ENCODE measurements around the gene HMG20B.

The HMG20B gene

DNA sequence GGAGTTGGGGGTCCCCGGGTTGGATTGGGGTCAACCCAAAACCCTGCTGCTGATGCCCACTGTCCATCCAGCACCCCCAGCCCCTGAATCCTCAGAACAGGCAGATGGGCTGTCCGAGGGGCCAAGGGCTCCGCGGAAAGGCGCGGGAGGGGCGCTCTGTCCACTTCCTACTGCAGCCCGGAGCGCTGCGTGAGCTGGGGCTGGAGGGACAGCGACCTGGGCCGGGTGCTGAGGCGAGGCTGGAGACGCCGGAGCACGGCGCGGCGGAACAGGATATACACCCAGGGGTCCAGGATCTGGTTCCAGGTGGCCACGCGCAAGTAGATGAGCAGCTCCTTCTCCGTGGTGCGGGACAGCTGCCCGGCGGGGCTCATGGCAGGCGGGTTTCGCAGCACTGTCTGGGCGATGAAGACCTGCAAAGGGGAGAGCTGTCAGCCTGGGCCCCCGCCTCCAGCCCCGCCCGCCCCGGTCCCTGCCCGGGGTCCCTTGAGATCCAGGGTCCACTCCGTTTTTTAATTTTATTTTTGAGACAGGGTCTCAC, 22.8 kb downstream of the HMG20B start:
- H3K4me3 ChIP-seq (ENCODE audit: low read depth, low read length) = no peak overlapping the region
- TF ChIP-seq, protein P1, sequence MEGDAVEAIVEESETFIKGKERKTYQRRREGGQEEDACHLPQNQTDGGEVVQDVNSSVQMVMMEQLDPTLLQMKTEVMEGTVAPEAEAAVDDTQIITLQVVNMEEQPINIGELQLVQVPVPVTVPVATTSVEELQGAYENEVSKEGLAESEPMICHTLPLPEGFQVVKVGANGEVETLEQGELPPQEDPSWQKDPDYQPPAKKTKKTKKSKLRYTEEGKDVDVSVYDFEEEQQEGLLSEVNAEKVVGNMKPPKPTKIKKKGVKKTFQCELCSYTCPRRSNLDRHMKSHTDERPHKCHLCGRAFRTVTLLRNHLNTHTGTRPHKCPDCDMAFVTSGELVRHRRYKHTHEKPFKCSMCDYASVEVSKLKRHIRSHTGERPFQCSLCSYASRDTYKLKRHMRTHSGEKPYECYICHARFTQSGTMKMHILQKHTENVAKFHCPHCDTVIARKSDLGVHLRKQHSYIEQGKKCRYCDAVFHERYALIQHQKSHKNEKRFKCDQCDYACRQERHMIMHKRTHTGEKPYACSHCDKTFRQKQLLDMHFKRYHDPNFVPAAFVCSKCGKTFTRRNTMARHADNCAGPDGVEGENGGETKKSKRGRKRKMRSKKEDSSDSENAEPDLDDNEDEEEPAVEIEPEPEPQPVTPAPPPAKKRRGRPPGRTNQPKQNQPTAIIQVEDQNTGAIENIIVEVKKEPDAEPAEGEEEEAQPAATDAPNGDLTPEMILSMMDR (IDR thresholded peaks at IDR 0.05; ENCODE audit: borderline replicate concordance, insufficient read depth, low read depth, low read length) = no peak

DNA sequence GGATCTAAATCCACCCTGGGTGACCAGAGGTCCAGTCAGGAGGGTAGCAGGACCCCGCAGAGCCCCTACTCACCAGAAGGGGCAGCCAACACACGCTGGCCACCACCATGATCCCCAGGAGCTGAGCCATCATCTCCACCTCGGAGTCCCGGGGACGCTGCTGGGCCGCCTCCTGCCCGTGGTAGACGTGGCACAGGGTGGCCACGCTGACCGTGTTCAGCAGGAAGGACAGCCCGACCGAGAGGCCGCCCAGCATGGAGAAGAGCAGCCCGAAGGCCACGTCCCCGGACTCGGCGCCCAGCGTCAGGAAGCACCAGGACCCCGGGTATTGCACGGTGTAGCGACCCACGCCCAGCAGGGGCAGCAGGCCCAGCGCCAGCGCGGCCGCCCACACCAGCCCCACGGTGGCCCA, 27.0 kb downstream of the HMG20B start:
- no peak overlapping the region for H3K4me3 ChIP-seq (ENCODE audit: low read depth, low read length)
- TF ChIP-seq, protein P1 (IDR thresholded peaks at IDR 0.05; ENCODE audit: borderline replicate concordance, insufficient read depth, low read depth, low read length) = no peak

DNA sequence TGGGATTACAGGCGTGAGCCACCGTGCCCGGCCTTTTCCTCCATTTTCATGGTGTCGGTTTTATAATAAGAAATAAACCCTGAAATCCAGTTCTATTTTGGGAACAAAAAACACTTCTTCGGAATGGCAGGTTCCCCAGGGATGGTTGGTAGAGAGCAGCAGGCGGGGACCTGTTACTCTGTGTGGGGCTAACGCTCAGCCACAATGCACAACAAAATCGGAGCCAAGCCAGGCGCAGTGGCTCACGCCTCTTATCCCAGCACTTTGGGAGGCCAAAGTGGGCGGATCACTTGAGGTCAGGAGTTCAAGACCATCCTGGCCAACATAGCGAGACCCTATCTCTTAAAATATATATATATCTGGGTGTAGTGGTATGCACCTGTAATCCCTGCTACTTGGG, 28.3 kb downstream of the HMG20B start:
- TF ChIP-seq, protein P1 (IDR thresholded peaks at IDR 0.05; ENCODE audit: borderline replicate concordance, insufficient read depth, low read depth, low read length) = no peak
- no peak overlapping the region for H3K4me3 ChIP-seq (ENCODE audit: low read depth, low read length)

DNA sequence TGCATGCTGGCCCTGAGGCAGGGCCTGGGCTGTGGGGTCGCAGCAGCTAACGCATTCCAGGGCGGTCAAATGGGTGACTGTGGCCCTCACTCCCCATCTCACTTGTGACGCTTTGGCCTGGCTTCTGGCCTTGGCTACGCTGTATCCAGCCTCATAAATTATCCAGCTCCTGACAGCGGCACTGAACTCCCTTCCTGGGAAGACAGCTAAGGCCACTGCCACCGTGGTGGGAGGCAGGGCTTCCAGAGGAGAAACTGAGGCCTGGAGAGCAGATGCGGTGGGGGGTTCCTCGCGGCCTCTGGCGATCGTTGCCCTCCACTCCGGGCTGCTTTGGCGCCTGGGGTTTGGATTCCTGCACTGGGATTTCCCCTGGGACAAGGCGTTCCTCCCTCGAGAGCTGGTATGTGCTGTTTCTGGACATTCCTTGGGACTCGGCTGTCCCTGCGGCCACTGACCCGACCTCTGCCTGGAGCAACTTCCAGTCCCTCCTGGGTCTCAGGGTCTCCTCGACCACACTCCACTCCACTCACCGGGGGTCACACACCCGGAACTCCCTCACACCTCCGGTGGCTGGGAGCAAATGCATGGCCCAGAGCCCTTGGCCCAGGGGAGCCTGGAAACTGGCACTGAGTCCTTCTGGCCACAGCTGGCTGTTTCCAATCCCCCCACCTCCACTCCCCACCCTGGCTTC, 30.5 kb downstream of the HMG20B start:
- TF ChIP-seq, protein P1 (IDR thresholded peaks at IDR 0.05; ENCODE audit: borderline replicate concordance, insufficient read depth, low read depth, low read length) = no peak
- no peak overlapping the region for H3K4me3 ChIP-seq (ENCODE audit: low read depth, low read length)

DNA sequence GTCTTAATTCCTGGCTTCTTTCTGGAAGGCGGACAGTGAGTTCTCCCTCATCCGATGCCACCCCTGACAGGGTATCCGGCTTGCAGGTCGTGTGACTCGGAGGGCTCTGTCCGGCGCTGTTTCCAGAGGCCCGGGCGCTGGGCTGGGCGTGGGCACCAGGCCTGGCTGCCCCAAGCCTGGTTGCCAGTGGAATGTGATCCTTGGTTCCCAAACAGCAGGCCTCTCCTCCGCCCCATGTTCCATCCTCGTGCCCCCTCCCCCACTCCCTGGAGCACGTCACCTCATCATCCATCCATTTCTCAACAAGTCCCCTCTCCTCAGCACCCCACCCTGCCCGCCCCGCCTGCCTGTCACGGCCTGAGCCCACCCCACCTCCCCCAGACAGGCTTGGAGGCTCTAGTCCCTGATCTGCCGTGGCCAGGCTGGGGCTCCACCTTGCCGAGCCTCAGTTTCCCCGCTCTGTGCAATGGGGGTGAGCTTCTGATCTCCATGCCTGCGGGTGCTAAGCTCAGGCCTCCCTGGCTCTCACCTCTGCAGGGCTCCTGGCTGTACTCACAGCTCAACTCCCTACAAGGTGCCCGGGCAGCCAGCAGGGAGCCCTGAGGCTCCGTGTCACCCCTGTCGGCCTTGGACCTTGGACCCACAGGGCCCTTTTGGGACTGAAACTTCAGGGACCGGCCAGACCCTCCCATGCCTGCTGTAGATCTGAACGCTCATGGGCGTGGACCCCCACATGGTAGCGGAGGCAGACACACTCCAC, 31.7 kb downstream of the HMG20B start:
- no peak overlapping the region for H3K4me3 ChIP-seq (ENCODE audit: low read depth, low read length)
- TF ChIP-seq, protein P1 (IDR thresholded peaks at IDR 0.05; ENCODE audit: borderline replicate concordance, insufficient read depth, low read depth, low read length) = no peak

DNA sequence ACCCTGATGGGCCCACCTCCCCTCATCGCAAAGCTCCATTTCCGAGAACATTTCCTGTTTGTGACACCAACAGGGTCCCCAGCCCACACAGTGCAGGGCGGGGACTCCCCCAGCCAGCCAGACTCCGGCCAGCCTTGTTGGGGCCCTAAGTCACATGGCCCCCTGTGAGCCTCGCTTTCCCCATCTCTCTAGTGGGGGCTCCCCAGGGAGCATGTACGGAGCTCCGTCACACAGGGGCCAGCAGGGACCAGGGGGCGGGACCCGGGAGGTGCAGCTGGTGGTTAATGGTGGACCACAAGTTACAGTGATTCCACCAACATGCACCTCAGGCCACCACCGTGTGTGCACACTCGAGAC, 32.2 kb downstream of the HMG20B start:
- H3K4me3 ChIP-seq (ENCODE audit: low read depth, low read length) = no peak overlapping the region
- TF ChIP-seq, protein P1 (IDR thresholded peaks at IDR 0.05; ENCODE audit: borderline replicate concordance, insufficient read depth, low read depth, low read length) = no peak

All from GM12875 (cell line).